IMR-90 (cell line): Measurements from ENCODE around the gene TUBB2B. TPM values are rescaled to one million over a fixed set of nuclear protein-coding genes. Genes with fewer than 3 reads are reported as not detected.
"Not testable (repeated sequence)": the region's sequence is repeated elsewhere in the genome, so short reads cannot be mapped to it uniquely, and the experiment has no call there.

Experiments used
- ATAC-seq: fragments of 200-7000 bp; cut with Tn5 transposase; 2 replicates; pipeline ENCODE4 v1.9.1; 2020; ENCODE audit warnings: low read depth, mild to moderate bottlenecking, moderate library complexity
- BruUV-seq: library from RNA; stranded (reverse); fragments of 400-500 nt; replicated peaks from 2 replicates; lab custom pipeline; 2021; lab: Mats Ljungman, UMichigan
- CTCF ChIA-PET: fragments of 300-600 bp; formaldehyde crosslinking; extraction: SDS; loops from one replicate; lab custom pipeline; 2021; ENCODE audit warnings: antibody characterized with exemption; lab: Yijun Ruan, JAX
- POLR2A ChIA-PET: fragments of 300-600 bp; sonication (Branson Sonifier 250); formaldehyde crosslinking; loops from one replicate; lab custom pipeline; 2022; ENCODE audit warnings: antibody characterized with exemption; ENCODE audit not compliant: unreplicated experiment; lab: Charles Lee
- DNase-seq: peaks from one replicate; pipeline ENCODE4 v3.0.0; 2013
- H2AFZ ChIP-seq: replicated peaks from 2 replicates; pipeline ENCODE3; 2013; ENCODE audit warnings: low read length, mild to moderate bottlenecking; ENCODE audit not compliant: poor library complexity
- H2AK5ac ChIP-seq: 2 replicates; pipeline ENCODE4 v1.6.1; 2013; ENCODE audit warnings: low read depth, low read length, inconsistent platforms
- H2AK9ac ChIP-seq: replicated peaks from 2 replicates; pipeline ENCODE3; 2013; ENCODE audit warnings: mild to moderate bottlenecking, low read depth, low read length, moderate library complexity; ENCODE audit not compliant: poor library complexity
- H2BK120ac ChIP-seq: 2 replicates; pipeline ENCODE4 v1.6.1; 2013; ENCODE audit warnings: low read depth, low read length, inconsistent platforms
- H2BK15ac ChIP-seq: 3 replicates; pipeline ENCODE4 v1.6.1; 2013; ENCODE audit warnings: low read depth, low read length, inconsistent platforms
- H2BK20ac ChIP-seq: 2 replicates; pipeline ENCODE4 v1.6.1; 2013; ENCODE audit warnings: low read depth, mild to moderate bottlenecking, inconsistent platforms, low read length, moderate library complexity
- H2BK5ac ChIP-seq: 2 replicates; pipeline ENCODE4 v1.6.1; 2013; ENCODE audit warnings: mild to moderate bottlenecking, low read depth, low read length, inconsistent platforms; ENCODE audit not compliant: poor library complexity, severe bottlenecking
- H3K14ac ChIP-seq: replicated peaks from 2 replicates; pipeline ENCODE4 v1.6.1; 2013; ENCODE audit warnings: low read depth, low read length, inconsistent platforms
- H3K18ac ChIP-seq: 2 replicates; pipeline ENCODE4 v1.6.1; 2013; ENCODE audit warnings: low read depth, low read length, control low read depth
- H3K23ac ChIP-seq: 2 replicates; pipeline ENCODE4 v1.6.1; 2013; ENCODE audit warnings: low read depth, low read length, inconsistent platforms
- H3K27ac ChIP-seq: 2 replicates; pipeline ENCODE4 v1.5.1; 2013; ENCODE audit warnings: mild to moderate bottlenecking, control low read depth, low read length; ENCODE audit not compliant: insufficient read depth
- H3K27me3 ChIP-seq: 2 replicates; pipeline ENCODE4 v1.6.1; 2013; ENCODE audit warnings: low read length; ENCODE audit not compliant: control insufficient read depth, insufficient read depth
- H3K36me3 ChIP-seq: 2 replicates; pipeline ENCODE4 v1.6.1; 2013; ENCODE audit warnings: low read length, mixed read lengths; ENCODE audit not compliant: control insufficient read depth, insufficient read depth
- H3K4ac ChIP-seq: 2 replicates; pipeline ENCODE4 v1.6.1; 2013; ENCODE audit warnings: low read depth, low read length, inconsistent platforms
- H3K4me1 ChIP-seq: 2 replicates; pipeline ENCODE4 v1.6.1; 2013; ENCODE audit warnings: low read length, mixed read lengths; ENCODE audit not compliant: control insufficient read depth, insufficient read depth
- H3K4me2 ChIP-seq: 2 replicates; pipeline ENCODE4 v1.6.1; 2013; ENCODE audit warnings: low read depth, mild to moderate bottlenecking, control low read depth, low read length, moderate library complexity
- H3K4me3 ChIP-seq: 2 replicates; pipeline ENCODE4 v1.5.1; 2013; ENCODE audit warnings: low read depth, mild to moderate bottlenecking, control low read depth, low read length, moderate library complexity; ENCODE audit not compliant: insufficient read depth
- H3K56ac ChIP-seq: 2 replicates; pipeline ENCODE4 v1.6.1; 2013; ENCODE audit warnings: low read length, inconsistent platforms; ENCODE audit not compliant: insufficient read depth; ENCODE audit errors: extremely low read depth
- H3K79me1 ChIP-seq, 2 experiments: 2 replicates each; pipeline ENCODE4 v1.6.1; 2013; ENCODE audit warnings: low read length in 2 of 2, inconsistent platforms in 1 of 2, low read depth in 1 of 2
- H3K9ac ChIP-seq: 2 replicates; pipeline ENCODE4 v1.6.1; 2013; ENCODE audit warnings: low read depth, low read length, control low read depth
- H3K9me1 ChIP-seq: 2 replicates; pipeline ENCODE4 v1.6.1; 2013; ENCODE audit warnings: low read length, inconsistent platforms; ENCODE audit not compliant: insufficient read depth
- H3K9me3 ChIP-seq: 2 replicates; pipeline ENCODE4 v1.6.1; 2013; ENCODE audit warnings: low read length; ENCODE audit not compliant: control insufficient read depth, insufficient read depth
- H4K20me1 ChIP-seq: 2 replicates; pipeline ENCODE4 v1.6.1; 2013; ENCODE audit warnings: low read length, inconsistent platforms; ENCODE audit not compliant: insufficient read depth
- H4K5ac ChIP-seq: 2 replicates; pipeline ENCODE4 v1.6.1; 2013; ENCODE audit warnings: mild to moderate bottlenecking, low read depth, low read length, control low read depth
- H4K8ac ChIP-seq, 2 experiments: 2 replicates each; pipeline ENCODE4 v1.6.1; 2013; ENCODE audit warnings: low read depth in 2 of 2, low read length in 2 of 2, control low read depth in 1 of 2, inconsistent platforms in 1 of 2
- H4K91ac ChIP-seq: 2 replicates; pipeline ENCODE4 v1.6.1; 2013; ENCODE audit warnings: low read depth, low read length, inconsistent platforms; ENCODE audit not compliant: insufficient read depth
- WGBS, 2 experiments: methylation state at CpG; one replicate each; pipeline versions ENCODE4 v1.1.5 to v1.1.7; 2013; ENCODE audit warnings: missing lambda C conversion rate in 2 of 2; ENCODE audit not compliant: insufficient read length in 1 of 2; ENCODE audit errors: extremely low coverage in 2 of 2; 5-methylcytosine and 5-hydroxymethylcytosine counted together
- dilution Hi-C: fragments of 300-500 bp; cut with HindIII; formaldehyde crosslinking; loops from one replicate; pipeline ENCODE4 v1.14.3; 2018; ENCODE audit warnings: low sequenced_read_pairs; ENCODE audit not compliant: unreplicated experiment
- in situ Hi-C: fragments of 300-500 bp; cut with MboI; formaldehyde crosslinking; loops from 3 replicates; pipeline ENCODE4 v1.14.3; 2019; ENCODE audit warnings: low sequenced_read_pairs, inconsistent platforms, mixed read lengths
- intact Hi-C: fragments of 100-400 bp; cut with micrococcal nuclease; formaldehyde crosslinking; loops from 2 replicates; pipeline ENCODE4 v1.10.0; 2022
- polyA plus RNA-seq, 3 experiments: library from polyadenylated mRNA; depleted of rRNA; stranded (reverse); fragments of >200 nt; gene quantifications; 2 replicates each; pipeline ENCODE4 v1.2.3, GENCODE V29; 2012; ENCODE audit warnings: low replicate concordance in 1 of 3
- total RNA-seq: library from RNA; depleted of rRNA; stranded (reverse); fragments of >200 nt; gene quantifications from 2 replicates; pipeline ENCODE4 v1.2.3, GENCODE V29; 2012

The TUBB2B gene
- total and polyA plus RNA-seq, 2 of the 4 experiments (the other 2 are of a cell fraction) = 13.6 to 21.1 TPM

DNA sequence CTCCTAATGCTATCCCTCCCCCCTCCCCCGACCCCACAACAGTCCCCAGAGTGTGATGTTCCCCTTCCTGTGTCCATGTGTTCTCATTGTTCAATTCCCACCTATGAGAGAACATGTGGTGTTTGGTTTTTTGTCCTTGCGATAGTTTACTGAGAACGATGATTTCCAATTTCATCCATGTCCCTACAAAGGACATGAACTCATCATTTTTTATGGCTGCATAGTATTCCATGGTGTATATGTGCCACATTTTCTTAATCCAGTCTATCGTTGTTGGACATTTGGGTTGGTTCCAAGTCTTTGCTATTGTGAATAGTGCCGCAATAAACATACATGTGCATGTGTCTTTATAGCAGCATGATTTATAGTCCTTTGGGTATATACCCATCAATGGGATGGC lies 29.7 kb downstream of the TUBB2B start:
- H2AK9ac ChIP-seq, H2BK120ac ChIP-seq, H3K36me3 ChIP-seq, H3K27ac ChIP-seq, H4K91ac ChIP-seq, H4K20me1 ChIP-seq, in situ Hi-C loops, POLR2A ChIA-PET, H3K4me2 ChIP-seq, H2BK15ac ChIP-seq, H3K4ac ChIP-seq, intact Hi-C loops, H3K27me3 ChIP-seq, ATAC-seq, H3K56ac ChIP-seq, H3K9me3 ChIP-seq, H3K9me1 ChIP-seq, H4K8ac ChIP-seq, dilution Hi-C loops, H2BK20ac ChIP-seq, H3K9ac ChIP-seq, H2AFZ ChIP-seq, CTCF ChIA-PET, H3K23ac ChIP-seq, H3K18ac ChIP-seq, H3K4me3 ChIP-seq, H2AK5ac ChIP-seq, H2BK5ac ChIP-seq, H4K5ac ChIP-seq, H3K4me1 ChIP-seq, DNase-seq, H3K14ac ChIP-seq, H3K79me1 ChIP-seq, BruUV-seq: not testable (repeated sequence)
- WGBS, 2 experiments = no CpG with 5 or more reads among the region's 5 CpGs
